Measurements from ENCODE around the gene TMPRSS9.

GRCh38 chr19:2354670-2355069, 5.4 kb upstream of the TMPRSS9 start:
- TF ChIP-seq CTCF (IDR thresholded peaks at IDR 0.05) = no peak
- no peak for TF ChIP-seq POLR2A (IDR thresholded peaks at IDR 0.05)
